Muscle layer of duodenum (tissue), 2 donors: ENCODE results near the gene TECPR1.

Source experiments
- H3K27ac ChIP-seq: one replicate; pipeline ENCODE4 v1.7.0; 2013; ENCODE audit warnings: mild to moderate bottlenecking, low read length
- H3K27me3 ChIP-seq: one replicate; pipeline ENCODE4 v1.7.0; 2013; ENCODE audit warnings: low read depth, mild to moderate bottlenecking, control low read depth, low read length
- H3K36me3 ChIP-seq, 2 donors: one replicate each; pipeline ENCODE4 v1.7.0; 2013; ENCODE audit warnings: low read length in 2 of 2, control low read depth in 1 of 2, mild to moderate bottlenecking in 1 of 2; ENCODE audit not compliant: insufficient read depth in 2 of 2, control insufficient read depth in 1 of 2
- H3K4me1 ChIP-seq, 2 donors: one replicate each; pipeline ENCODE4 v1.7.0; 2013; ENCODE audit warnings: low read length in 2 of 2, mild to moderate bottlenecking in 2 of 2, control low read depth in 1 of 2, moderate library complexity in 1 of 2; ENCODE audit not compliant: insufficient read depth in 2 of 2, control insufficient read depth in 1 of 2
- H3K4me3 ChIP-seq, 2 donors: one replicate each; pipeline ENCODE4 v1.7.0; 2013; ENCODE audit warnings: low read length in 2 of 2, low read depth in 1 of 2, mild to moderate bottlenecking in 1 of 2
- H3K9me3 ChIP-seq, 2 donors: one replicate each; pipeline ENCODE4 v1.7.0; 2013; ENCODE audit warnings: low read length in 2 of 2, control low read depth in 1 of 2, mild to moderate bottlenecking in 1 of 2; ENCODE audit not compliant: control insufficient read depth in 1 of 2
- donor health status: healthy.

The TECPR1 gene

GRCh38 chr7:98212532-98213041 lies 39.4 kb downstream of the TECPR1 start:
- Histone ChIP-seq H3K27me3 (no peaks in the 10 kb centered on the region), H3K4me3 (no peak overlapping the region), H3K4me1 (no peaks in the 10 kb centered on the region), H3K27ac (no peak overlapping the region), H3K9me3 (no peaks in the 10 kb centered on the region), H3K36me3 (peaks cover 0 to 11% of the 10 kb centered on the region in 2 donors)

DNA sequence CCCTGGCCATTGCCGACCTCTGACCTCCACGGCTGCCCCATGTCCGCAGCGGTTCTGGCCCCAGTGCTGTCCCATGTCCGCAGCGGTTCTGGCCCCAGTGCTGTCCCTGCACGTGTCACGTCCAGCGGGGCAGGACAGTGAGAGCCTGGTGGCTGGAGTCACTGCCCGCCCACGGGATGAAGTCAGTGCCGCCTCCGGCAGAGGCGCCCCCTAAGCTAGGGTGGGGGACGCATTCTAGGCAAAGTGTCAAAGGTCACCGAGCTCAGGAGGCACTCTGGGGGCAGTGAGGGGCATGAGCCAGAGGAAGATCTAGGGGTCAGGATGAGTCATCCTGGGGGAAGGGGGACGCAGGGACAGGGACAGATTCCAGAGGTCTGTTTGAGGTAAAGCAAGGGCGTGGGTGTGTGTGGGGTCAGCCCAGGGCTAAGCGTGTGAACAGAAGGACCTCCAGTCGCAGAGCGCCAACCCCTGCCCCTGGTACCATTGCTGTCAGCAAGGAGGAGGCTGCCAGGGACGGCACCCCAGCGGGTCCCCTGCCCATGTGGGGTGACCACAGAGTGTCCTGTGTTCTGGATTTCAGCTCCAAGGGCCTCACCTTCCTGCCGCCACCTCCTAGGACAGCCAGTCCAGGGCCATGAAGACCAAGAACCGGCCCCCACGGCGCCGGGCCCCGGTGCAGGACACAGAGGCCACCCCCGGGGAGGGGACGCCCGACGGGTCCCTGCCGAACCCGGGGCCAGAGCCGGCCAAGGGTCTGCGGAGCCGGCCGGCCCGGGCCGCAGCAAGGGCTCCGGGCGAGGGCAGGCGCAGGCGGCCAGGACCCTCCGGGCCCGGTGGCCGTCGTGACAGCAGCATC lies 40.1 kb downstream of the TECPR1 start:
- Histone ChIP-seq H3K27ac (no peak overlapping the region), H3K4me3 (peak overlapping the region in 1 of 2 donors; percentile 11), H3K4me1 (no peaks in the 10 kb centered on the region), H3K9me3 (no peaks in the 10 kb centered on the region), H3K27me3 (no peaks in the 10 kb centered on the region), H3K36me3 (peaks cover 2 to 10% of the 10 kb centered on the region in 2 donors)

DNA sequence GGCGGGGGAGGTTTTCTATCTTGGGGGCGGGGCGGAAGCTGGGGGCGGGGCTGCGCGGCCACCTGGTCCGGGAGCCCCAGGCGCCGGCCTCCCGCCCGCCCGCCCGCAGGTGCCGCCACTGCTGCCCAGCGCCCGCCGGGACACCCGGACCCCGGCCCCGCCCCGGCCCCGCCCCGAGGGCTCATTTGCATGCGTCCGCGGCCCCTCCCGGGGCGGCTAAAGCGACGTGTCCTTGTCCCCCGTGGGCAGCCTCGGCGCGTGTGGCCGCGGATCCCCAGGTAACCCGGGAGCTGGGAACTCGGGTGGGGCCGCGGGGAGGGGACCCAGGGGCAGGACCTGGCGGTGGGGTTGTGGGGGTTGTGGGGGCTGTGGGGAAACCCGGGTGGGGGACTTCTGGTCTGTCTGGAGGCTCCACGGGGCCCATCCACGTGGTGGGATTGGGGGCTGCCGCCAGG lies 40.8 kb downstream of the TECPR1 start, which contains the start of gene BHLHA15:
BHLHA15 (plus strand) TSS at position 219 of the 455 bp plus-strand sequence. CDS start 871 bp downstream, outside the sequence.
- Histone ChIP-seq H3K36me3 (peaks cover 5 to 13% of the 10 kb centered on the region in 2 donors), H3K27ac (no peak within 1 kb of the TSS), H3K4me3 (peak within 1 kb of the TSS; percentile 11 to 48), H3K4me1 (no peaks in the 10 kb centered on the region), H3K27me3 (no peaks in the 10 kb centered on the region), H3K9me3 (no peaks in the 10 kb centered on the region)

DNA sequence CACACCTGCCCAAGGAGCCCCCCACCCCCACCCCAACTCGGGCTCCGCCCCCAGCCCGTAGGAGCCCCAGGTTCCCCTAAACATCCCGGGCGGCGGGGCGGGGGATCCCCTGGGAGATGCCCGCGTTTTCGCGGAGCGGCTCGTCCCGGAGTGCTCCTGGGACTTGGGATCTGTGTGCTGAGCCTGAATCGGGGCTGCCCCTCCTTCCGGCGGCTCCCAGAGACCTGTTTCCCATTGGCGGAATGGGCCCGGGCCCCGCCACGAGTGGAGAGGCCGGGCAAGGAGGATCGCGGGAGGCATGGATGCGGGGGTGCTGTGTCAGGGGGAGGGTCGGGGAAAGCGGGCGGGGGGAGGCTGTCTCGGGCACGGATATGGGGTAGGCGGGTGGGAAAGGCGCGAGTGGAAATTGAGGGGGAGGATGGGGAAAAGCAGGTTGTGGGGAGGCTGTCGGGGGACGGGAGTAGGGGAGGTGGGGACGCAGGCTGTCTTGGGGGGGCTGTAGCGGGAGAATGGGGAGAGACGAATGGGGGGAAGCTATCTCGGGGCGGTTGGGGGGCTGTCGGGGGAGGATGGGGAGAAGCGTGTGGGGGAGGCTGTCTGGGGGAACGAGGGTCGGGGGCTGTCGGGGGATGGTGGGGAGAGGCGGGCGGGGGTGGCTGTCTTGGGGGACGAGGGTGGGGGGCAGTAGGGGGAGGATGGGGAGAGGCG lies 41.4 kb downstream of the TECPR1 start:
- no peaks in the 10 kb centered on the region for H3K9me3 ChIP-seq
- no peak overlapping the region for H3K27ac ChIP-seq
- H3K27me3 ChIP-seq, result no peaks in the 10 kb centered on the region
- H3K4me1 ChIP-seq, result no peaks in the 10 kb centered on the region
- H3K4me3 ChIP-seq, result peak overlapping the region in 1 of 2 donors; percentile 48
- peaks cover 11 to 18% of the 10 kb centered on the region in 2 donors for H3K36me3 ChIP-seq

GRCh38 chr7:98209166-98209920 lies 42.7 kb downstream of the TECPR1 start:
- Histone ChIP-seq H3K36me3 (peaks cover 13 to 32% of the 10 kb centered on the region in 2 donors), H3K27ac (no peak overlapping the region), H3K4me3 (no peak overlapping the region), H3K27me3 (no peaks in the 10 kb centered on the region), H3K4me1 (no peaks in the 10 kb centered on the region), H3K9me3 (no peaks in the 10 kb centered on the region)

- H3K27ac ChIP-seq, result no peak overlapping the region
- H3K4me1 ChIP-seq, result no peaks in the 10 kb centered on the region
- H3K9me3 ChIP-seq, result no peaks in the 10 kb centered on the region
- peaks cover 13 to 46% of the 10 kb centered on the region in 2 donors for H3K36me3 ChIP-seq
- H3K4me3 ChIP-seq, result no peak overlapping the region
- H3K27me3 ChIP-seq, result no peaks in the 10 kb centered on the region
Observed at GRCh38 chr7:98206451-98207330, 45.3 kb downstream of the TECPR1 start.

GRCh38 chr7:98205162-98205845 lies 46.7 kb downstream of the TECPR1 start:
- Histone ChIP-seq H3K4me3 (no peak overlapping the region), H3K4me1 (no peaks in the 10 kb centered on the region), H3K27me3 (no peaks in the 10 kb centered on the region), H3K36me3 (peaks cover 13 to 46% of the 10 kb centered on the region in 2 donors), H3K9me3 (no peaks in the 10 kb centered on the region), H3K27ac (no peak overlapping the region)

DNA sequence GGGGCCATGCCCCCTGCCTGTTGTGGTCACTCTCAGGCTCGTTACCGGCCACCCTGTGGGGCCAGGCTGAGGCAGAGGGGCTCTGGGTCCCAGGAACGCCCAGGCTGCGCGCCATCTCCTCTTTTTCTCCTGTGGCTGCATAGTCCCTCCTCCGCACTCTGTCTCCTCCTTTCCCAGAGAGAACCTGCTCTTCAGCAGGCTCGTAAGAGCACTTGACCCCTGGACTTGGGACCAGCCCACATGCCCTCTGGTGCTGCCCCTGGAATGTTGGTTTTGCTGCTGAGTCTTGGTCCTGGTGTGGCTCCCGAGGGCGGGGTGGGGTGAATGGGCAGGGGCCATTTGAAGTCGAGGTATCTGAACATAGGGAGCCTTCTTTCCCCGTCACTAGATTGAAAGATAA lies 47.4 kb downstream of the TECPR1 start:
- H3K4me1 ChIP-seq, result no peaks in the 10 kb centered on the region
- peaks cover 13 to 46% of the 10 kb centered on the region in 2 donors for H3K36me3 ChIP-seq
- H3K27me3 ChIP-seq, result no peaks in the 10 kb centered on the region
- no peak overlapping the region for H3K27ac ChIP-seq
- no peaks in the 10 kb centered on the region for H3K9me3 ChIP-seq
- H3K4me3 ChIP-seq, result no peak overlapping the region

DNA sequence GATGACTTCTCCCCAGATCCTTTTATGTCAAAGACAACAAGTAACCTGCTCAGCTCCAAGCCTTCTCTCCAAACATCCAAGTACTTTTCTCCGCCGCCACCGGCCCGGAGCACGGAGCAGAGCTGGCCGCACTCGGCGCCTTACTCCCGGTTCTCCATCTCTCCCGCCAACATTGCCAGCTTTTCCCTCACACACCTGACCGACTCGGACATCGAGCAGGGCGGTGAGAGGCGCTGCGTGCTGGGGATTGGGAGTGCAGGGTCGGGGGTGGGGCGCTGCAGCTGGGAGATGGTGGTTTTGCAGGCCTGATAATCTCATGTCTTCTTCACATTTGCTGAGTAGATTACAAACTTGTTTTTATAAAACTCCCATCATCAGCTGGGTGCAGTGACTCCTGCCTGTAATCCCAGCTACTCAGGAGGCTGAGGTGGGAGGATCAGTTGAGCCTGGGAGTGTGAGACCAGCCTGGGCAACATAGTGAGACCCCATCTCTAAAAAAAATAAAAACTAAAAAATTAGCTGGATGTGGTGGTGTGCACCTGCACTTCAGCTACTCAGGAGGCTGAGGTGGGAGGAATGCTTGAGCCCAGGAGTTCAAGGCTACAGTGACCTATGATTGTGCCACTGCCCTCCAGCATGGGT lies 47.9 kb downstream of the TECPR1 start:
- Histone ChIP-seq H3K4me1 (no peaks in the 10 kb centered on the region), H3K36me3 (peaks cover 13 to 46% of the 10 kb centered on the region in 2 donors), H3K4me3 (no peak overlapping the region), H3K9me3 (no peaks in the 10 kb centered on the region), H3K27me3 (no peaks in the 10 kb centered on the region), H3K27ac (no peak overlapping the region)
